Transverse colon (tissue), 4 donors: ENCODE measurements around the gene FAM149A.

Experiments used
- POLR2AphosphoS5 ChIP-seq, 3 donors: sonication (generic); formaldehyde crosslinking; IDR thresholded peaks; one replicate each; pipeline ENCODE4 v1.6.1; 2016; ENCODE audit warnings: antibody characterized with exemption in 3 of 3
- TF ChIP-seq, protein P1 (sequence below), 5 experiments: fragments of 200-600 bp in 3 of 5; fragments of 450-650 bp in 2 of 5; sonication (generic) in 3 of 5; IDR thresholded peaks; 1 replicate in 2 of 5; 2 replicates in 3 of 5; pipeline ENCODE4 v1.5.1; 2016 to 2017; ENCODE audit warnings: antibody characterized with exemption in 5 of 5, inconsistent platforms in 3 of 5, mild to moderate bottlenecking in 2 of 5, moderate library complexity in 1 of 5

GRCh38 chr4:186166852-186167512 lies 62.5 kb downstream of the FAM149A start:
- TF ChIP-seq POLR2AphosphoS5 (IDR thresholded peaks at IDR 0.05), result no peak
- TF ChIP-seq, protein P1, sequence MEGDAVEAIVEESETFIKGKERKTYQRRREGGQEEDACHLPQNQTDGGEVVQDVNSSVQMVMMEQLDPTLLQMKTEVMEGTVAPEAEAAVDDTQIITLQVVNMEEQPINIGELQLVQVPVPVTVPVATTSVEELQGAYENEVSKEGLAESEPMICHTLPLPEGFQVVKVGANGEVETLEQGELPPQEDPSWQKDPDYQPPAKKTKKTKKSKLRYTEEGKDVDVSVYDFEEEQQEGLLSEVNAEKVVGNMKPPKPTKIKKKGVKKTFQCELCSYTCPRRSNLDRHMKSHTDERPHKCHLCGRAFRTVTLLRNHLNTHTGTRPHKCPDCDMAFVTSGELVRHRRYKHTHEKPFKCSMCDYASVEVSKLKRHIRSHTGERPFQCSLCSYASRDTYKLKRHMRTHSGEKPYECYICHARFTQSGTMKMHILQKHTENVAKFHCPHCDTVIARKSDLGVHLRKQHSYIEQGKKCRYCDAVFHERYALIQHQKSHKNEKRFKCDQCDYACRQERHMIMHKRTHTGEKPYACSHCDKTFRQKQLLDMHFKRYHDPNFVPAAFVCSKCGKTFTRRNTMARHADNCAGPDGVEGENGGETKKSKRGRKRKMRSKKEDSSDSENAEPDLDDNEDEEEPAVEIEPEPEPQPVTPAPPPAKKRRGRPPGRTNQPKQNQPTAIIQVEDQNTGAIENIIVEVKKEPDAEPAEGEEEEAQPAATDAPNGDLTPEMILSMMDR (IDR thresholded peaks at IDR 0.05), result no peak
